ENCODE results near the gene KCTD20.

- no peak for TF ChIP-seq CTCF (IDR thresholded peaks at IDR 0.05)
- TF ChIP-seq REST (IDR thresholded peaks at IDR 0.05; ENCODE audit: insufficient read depth in 1 of 2, low read depth in 2 of 2, low read length in 1 of 2): no peak
These were observed 21.4 kb downstream of the KCTD20 start for GRCh38 chr6:36464233-36464632.

Data from Panc1 (cell line).